Keratinocyte (primary cell): ENCODE data around the gene HMCN1.

ENCODE experiments used
- EZH2 ChIP-seq: IDR thresholded peaks from one replicate; pipeline ENCODE4 v1.6.1; 2012; ENCODE audit warnings: inconsistent platforms, mild to moderate bottlenecking, low read length, moderate library complexity
- TF ChIP-seq, protein P1 (sequence below), 3 experiments: IDR thresholded peaks in 1 of 3; conservative IDR thresholded peaks in 1 of 3; optimal IDR thresholded peaks in 1 of 3; 2 replicates in 2 of 3; 3 replicates in 1 of 3; pipeline versions ENCODE3 to v1.5.1; 2011; ENCODE audit warnings: low read length in 3 of 3, mild to moderate bottlenecking in 3 of 3, moderate library complexity in 2 of 3, control low read depth in 1 of 3, inconsistent platforms in 1 of 3; ENCODE audit not compliant: insufficient read depth in 2 of 3; ENCODE audit errors: extremely low read depth in 1 of 3

DNA sequence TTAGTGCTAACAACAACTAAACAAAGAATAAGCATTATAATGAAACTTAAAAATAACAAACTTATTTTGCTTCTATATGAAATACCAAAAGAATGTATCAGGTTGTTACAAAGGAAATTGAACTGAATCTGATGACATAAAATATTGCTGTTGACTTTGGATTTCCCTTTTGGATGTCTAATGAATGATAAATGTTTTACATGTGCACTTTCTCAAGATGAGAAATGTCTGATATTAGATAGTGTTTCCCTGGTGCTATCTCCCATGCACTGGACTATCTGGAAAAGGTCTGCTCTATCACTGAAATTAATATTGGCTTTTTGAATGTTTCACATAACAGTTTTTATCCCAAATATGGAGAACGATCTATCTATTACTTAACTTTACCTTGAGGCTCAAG lies 179.9 kb downstream of the HMCN1 start:
- TF ChIP-seq, protein P1, sequence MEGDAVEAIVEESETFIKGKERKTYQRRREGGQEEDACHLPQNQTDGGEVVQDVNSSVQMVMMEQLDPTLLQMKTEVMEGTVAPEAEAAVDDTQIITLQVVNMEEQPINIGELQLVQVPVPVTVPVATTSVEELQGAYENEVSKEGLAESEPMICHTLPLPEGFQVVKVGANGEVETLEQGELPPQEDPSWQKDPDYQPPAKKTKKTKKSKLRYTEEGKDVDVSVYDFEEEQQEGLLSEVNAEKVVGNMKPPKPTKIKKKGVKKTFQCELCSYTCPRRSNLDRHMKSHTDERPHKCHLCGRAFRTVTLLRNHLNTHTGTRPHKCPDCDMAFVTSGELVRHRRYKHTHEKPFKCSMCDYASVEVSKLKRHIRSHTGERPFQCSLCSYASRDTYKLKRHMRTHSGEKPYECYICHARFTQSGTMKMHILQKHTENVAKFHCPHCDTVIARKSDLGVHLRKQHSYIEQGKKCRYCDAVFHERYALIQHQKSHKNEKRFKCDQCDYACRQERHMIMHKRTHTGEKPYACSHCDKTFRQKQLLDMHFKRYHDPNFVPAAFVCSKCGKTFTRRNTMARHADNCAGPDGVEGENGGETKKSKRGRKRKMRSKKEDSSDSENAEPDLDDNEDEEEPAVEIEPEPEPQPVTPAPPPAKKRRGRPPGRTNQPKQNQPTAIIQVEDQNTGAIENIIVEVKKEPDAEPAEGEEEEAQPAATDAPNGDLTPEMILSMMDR (optimal IDR thresholded peaks at IDR 0.05 in 1 of 3, IDR thresholded peaks at IDR 0.05 in 1 of 3, conservative IDR thresholded peaks at IDR 0.05 in 1 of 3; ENCODE audit: extremely low read depth in 1 of 3, insufficient read depth in 2 of 3, low read length in 3 of 3), result no peak
- no peak for TF ChIP-seq EZH2
